CD4-positive, alpha-beta T cell (primary cell): ENCODE data around the gene ZNF366. TPM values are rescaled to one million over a fixed set of nuclear protein-coding genes. Genes with fewer than 3 reads are reported as not detected.

ENCODE experiments used
- ATAC-seq: fragments of 200-7000 bp; cut with Tn5 transposase; one replicate; pipeline ENCODE4 v1.10.0; 2022; ENCODE audit warnings: mild to moderate bottlenecking; ENCODE audit not compliant: poor library complexity
- CTCF ChIA-PET: fragments of 350-600 bp; sonication (Branson Sonifier 250); formaldehyde crosslinking; loops from one replicate; lab custom pipeline; 2021; ENCODE audit warnings: antibody characterized with exemption, inconsistent platforms; lab: Charles Lee
- POLR2A ChIA-PET: fragments of 350-600 bp; sonication (Branson Sonifier 250); formaldehyde crosslinking; loops from one replicate; lab custom pipeline; 2021; ENCODE audit warnings: antibody characterized with exemption, inconsistent platforms; lab: Charles Lee
- DNase-seq, 14 experiments: peaks; one replicate each; pipeline ENCODE4 v3.0.0-alpha.2; 2013 to 2020; ENCODE audit warnings: mixed read lengths in 2 of 14
- H3K27ac ChIP-seq, 2 donors: one replicate each; pipeline versions ENCODE4 v1.5.1 to v1.7.0; 2013; ENCODE audit warnings: low read length in 2 of 2, low read depth in 1 of 2, mild to moderate bottlenecking in 1 of 2
- H3K27me3 ChIP-seq, 2 experiments: 1 replicate in 1 of 2; 2 replicates in 1 of 2; pipeline versions ENCODE4 v1.6.1 to v1.7.0; 2013; ENCODE audit warnings: low read length in 2 of 2, control low read depth in 1 of 2, mild to moderate bottlenecking in 1 of 2, moderate library complexity in 1 of 2; ENCODE audit not compliant: insufficient read depth in 2 of 2, control insufficient read depth in 1 of 2
- H3K36me3 ChIP-seq: one replicate; pipeline ENCODE4 v1.6.1; 2013; ENCODE audit warnings: low read length, control low read depth; ENCODE audit not compliant: insufficient read depth
- H3K4me1 ChIP-seq: one replicate; pipeline ENCODE4 v1.6.1; 2013; ENCODE audit warnings: low read length, control low read depth; ENCODE audit not compliant: insufficient read depth
- H3K4me3 ChIP-seq: one replicate; pipeline ENCODE4 v1.5.1; 2013; ENCODE audit warnings: mild to moderate bottlenecking, low read length, moderate library complexity
- H3K9me3 ChIP-seq, 2 experiments: 1 replicate in 1 of 2; 2 replicates in 1 of 2; pipeline versions ENCODE4 v1.6.1 to v1.7.0; 2013; ENCODE audit warnings: low read length in 2 of 2, mild to moderate bottlenecking in 2 of 2, control low read depth in 1 of 2, moderate library complexity in 1 of 2; ENCODE audit not compliant: control insufficient read depth in 1 of 2, insufficient read depth in 1 of 2
- H3K27ac Mint-ChIP-seq: one replicate; pipeline ENCODE4 v1.8.0; 2020; ENCODE audit warnings: mixed read lengths
- H3K27me3 Mint-ChIP-seq: one replicate; pipeline ENCODE4 v1.8.0; 2021; ENCODE audit warnings: mixed read lengths
- H3K36me3 Mint-ChIP-seq: one replicate; pipeline ENCODE4 v1.8.0; 2021; ENCODE audit warnings: low read depth, mixed read lengths
- H3K4me1 Mint-ChIP-seq: one replicate; pipeline ENCODE4 v1.8.0; 2021; ENCODE audit warnings: low read depth, mixed read lengths
- H3K4me3 Mint-ChIP-seq: one replicate; pipeline ENCODE4 v1.8.0; 2020; ENCODE audit warnings: mild to moderate bottlenecking, mixed read lengths
- H3K9me3 Mint-ChIP-seq: one replicate; pipeline ENCODE4 v1.8.0; 2020; ENCODE audit warnings: mixed read lengths
- CTCF ChIP-seq: fragments of 200-600 bp; IDR thresholded peaks from one replicate; pipeline ENCODE4 v1.8.0; 2022; ENCODE audit warnings: antibody characterized with exemption, mild to moderate bottlenecking
- intact Hi-C, 2 experiments: fragments of 100-400 bp; cut with DNase I in 1 of 2; cut with micrococcal nuclease in 1 of 2; formaldehyde crosslinking; loops; one replicate each; pipeline versions ENCODE4 v1.15.1 to v1.9.0; 2023 to 2025; cut with DNase I, micrococcal nuclease
- total RNA-seq, 174 experiments: library from RNA in 2 of 174; stranded (reverse) in 2 of 174; gene quantifications; one replicate each; pipeline ENCODE4 v1.2.3 and lab custom pipeline; 2021 to 2026

ZNF366 gene
- total RNA-seq, 2 experiments from 2014 or later, result 0.06 to 0.14 TPM

GRCh38 chr5:72554897-72555296, 47.7 kb upstream of the ZNF366 start:
- Histone ChIP-seq H3K27ac (no peak overlapping the region), H3K36me3 (no peaks in the 10 kb centered on the region), H3K27me3 (peaks cover 11 to 21% of the 10 kb centered on the region in 2 experiments), H3K9me3 (peaks cover 0 to 4% of the 10 kb centered on the region in 2 experiments), H3K4me3 (no peak overlapping the region), H3K4me1 (peaks cover 8% of the 10 kb centered on the region)
- intact Hi-C loops, result no loop called here
- peaks cover 64% of the 10 kb centered on the region for H3K27me3 Mint-ChIP-seq
- no peak for DNase-seq
- H3K36me3 Mint-ChIP-seq, result no peaks in the 10 kb centered on the region
- H3K9me3 Mint-ChIP-seq, result no peaks in the 10 kb centered on the region
- CTCF ChIA-PET, result no interaction called here
- H3K4me3 Mint-ChIP-seq, result no peak overlapping the region
- H3K27ac Mint-ChIP-seq, result no peak overlapping the region
- no peak for TF ChIP-seq CTCF
- POLR2A ChIA-PET, result no interaction called here
- H3K4me1 Mint-ChIP-seq, result peaks cover 10% of the 10 kb centered on the region
- ATAC-seq, result no peak

DNA sequence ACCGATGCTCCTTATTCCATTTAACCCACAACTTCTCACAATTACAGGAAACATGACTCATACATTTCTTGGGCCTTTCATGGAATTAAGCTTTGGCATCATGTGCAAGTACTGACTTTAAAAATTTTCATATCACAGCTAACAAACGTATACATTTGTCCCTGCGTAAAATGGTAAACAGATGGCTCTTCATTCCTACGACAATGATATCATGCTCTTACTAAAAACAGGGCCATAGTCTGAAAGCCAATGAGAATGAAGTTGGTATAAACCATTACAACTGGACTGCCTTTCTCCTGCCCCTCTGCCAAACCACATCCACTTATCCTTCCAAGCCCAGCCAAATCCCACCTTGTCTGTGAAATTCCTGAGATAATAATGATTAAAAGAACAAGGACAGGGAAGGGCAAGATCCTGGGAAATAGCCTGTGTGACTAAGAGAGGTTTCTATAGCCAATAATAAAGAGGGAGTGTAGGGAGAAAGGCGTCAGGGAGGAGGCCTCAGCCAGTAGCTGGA, 44.9 kb upstream of the ZNF366 start:
- H3K4me3 Mint-ChIP-seq, result no peak overlapping the region
- intact Hi-C loops, result no loop called here
- Histone ChIP-seq H3K4me1 (peaks cover 7% of the 10 kb centered on the region), H3K27ac (no peak overlapping the region), H3K4me3 (no peak overlapping the region), H3K9me3 (peaks cover 0 to 3% of the 10 kb centered on the region in 2 experiments), H3K27me3 (peaks cover 11 to 19% of the 10 kb centered on the region in 2 experiments), H3K36me3 (no peaks in the 10 kb centered on the region)
- H3K9me3 Mint-ChIP-seq, result peaks cover 4% of the 10 kb centered on the region
- DNase-seq (no peak), ATAC-seq (no peak)
- peaks cover 61% of the 10 kb centered on the region for H3K27me3 Mint-ChIP-seq
- ChIA-PET POLR2A (no interaction called here), CTCF (no interaction called here)
- H3K27ac Mint-ChIP-seq, result no peak overlapping the region
- no peak for TF ChIP-seq CTCF
- H3K4me1 Mint-ChIP-seq, result peaks cover 6% of the 10 kb centered on the region
- H3K36me3 Mint-ChIP-seq, result no peaks in the 10 kb centered on the region

- Mint-ChIP-seq H3K27me3 (peaks cover 48% of the 10 kb centered on the region), H3K4me1 (no peaks in the 10 kb centered on the region), H3K36me3 (no peaks in the 10 kb centered on the region), H3K27ac (no peak overlapping the region), H3K9me3 (peaks cover 6% of the 10 kb centered on the region), H3K4me3 (no peak overlapping the region)
- ChIA-PET CTCF (no interaction called here), POLR2A (no interaction called here)
- Histone ChIP-seq H3K27me3 (peaks cover 2 to 12% of the 10 kb centered on the region in 2 experiments), H3K9me3 (no peaks in the 10 kb centered on the region), H3K4me1 (no peaks in the 10 kb centered on the region), H3K36me3 (no peaks in the 10 kb centered on the region), H3K27ac (no peak overlapping the region), H3K4me3 (no peak overlapping the region)
- intact Hi-C loops, result no loop called here
- DNase-seq, result no peak
- no peak for ATAC-seq
- no peak for TF ChIP-seq CTCF
Measured at GRCh38 chr5:72550595-72550994, 43.4 kb upstream of the ZNF366 start.
